HepG2 (cell line): ENCODE measurements around the gene GPS1. TPM values are rescaled to one million over a fixed set of nuclear protein-coding genes. Genes with fewer than 3 reads are reported as not detected.

ENCODE experiments used
- CTCF ChIP-seq: sonication (generic); formaldehyde crosslinking; IDR thresholded peaks from 2 replicates; pipeline ENCODE4 v1.5.0; 2020; ENCODE audit warnings: mild to moderate bottlenecking, missing genetic modification reagents, moderate library complexity
- DNMT1 ChIP-seq: sonication (generic); formaldehyde crosslinking; IDR thresholded peaks from 2 replicates; pipeline ENCODE4 v1.5.1; 2020; ENCODE audit warnings: mild to moderate bottlenecking, missing genetic modification reagents
- FOXJ3 ChIP-seq: sonication (generic); formaldehyde crosslinking; IDR thresholded peaks from 2 replicates; pipeline ENCODE4 v1.4.0; 2020; ENCODE audit warnings: missing genetic modification reagents, mild to moderate bottlenecking, borderline replicate concordance
- HES4 ChIP-seq: sonication (generic); formaldehyde crosslinking; IDR thresholded peaks from 2 replicates; pipeline ENCODE4 v1.9.0; 2021; ENCODE audit warnings: mild to moderate bottlenecking, missing genetic modification reagents, borderline replicate concordance
- KDM3A ChIP-seq: IDR thresholded peaks from 2 replicates; pipeline ENCODE4 v1.6.1; 2018; ENCODE audit warnings: low read depth, missing compliant biosample characterization
- MIER3 ChIP-seq: IDR thresholded peaks from 2 replicates; pipeline ENCODE4 v1.6.1; 2016; ENCODE audit warnings: missing compliant biosample characterization, borderline replicate concordance
- MTERF4 ChIP-seq: sonication (generic); formaldehyde crosslinking; IDR thresholded peaks from 2 replicates; pipeline ENCODE4 v1.8.0; 2023; ENCODE audit warnings: mild to moderate bottlenecking, missing genetic modification reagents
- PCBP1 ChIP-seq: fragments of 200-400 bp; formaldehyde crosslinking; IDR thresholded peaks from 2 replicates; pipeline ENCODE4 v1.6.1; 2017; ENCODE audit warnings: mild to moderate bottlenecking, low read depth, low read length, borderline replicate concordance
- POLR2G ChIP-seq: fragments of 200-400 bp; formaldehyde crosslinking; IDR thresholded peaks from 2 replicates; pipeline ENCODE4 v1.6.1; 2018; ENCODE audit warnings: mild to moderate bottlenecking, low read depth, low read length, moderate library complexity
- PREB ChIP-seq: sonication (generic); formaldehyde crosslinking; IDR thresholded peaks from 2 replicates; pipeline ENCODE4 v1.4.0; 2020; ENCODE audit warnings: missing genetic modification reagents
- PRMT3 ChIP-seq: sonication (generic); formaldehyde crosslinking; IDR thresholded peaks from 2 replicates; pipeline ENCODE4 v1.8.1; 2022; ENCODE audit warnings: low read depth, mild to moderate bottlenecking, moderate library complexity, missing genetic modification reagents, borderline replicate concordance
- PTBP1 ChIP-seq: fragments of 200-400 bp; formaldehyde crosslinking; IDR thresholded peaks from 2 replicates; pipeline ENCODE4 v1.6.1; 2018; ENCODE audit warnings: low read length, low read depth; ENCODE audit not compliant: poor library complexity, severe bottlenecking
- RBM39 ChIP-seq: fragments of 200-400 bp; formaldehyde crosslinking; IDR thresholded peaks from one replicate; pipeline ENCODE4 v1.6.1; 2018; ENCODE audit warnings: antibody characterized with exemption, mild to moderate bottlenecking, low read depth, low read length; ENCODE audit not compliant: poor library complexity, severe bottlenecking
- RXRA ChIP-seq: sonication (generic); formaldehyde crosslinking; IDR thresholded peaks from 2 replicates; pipeline ENCODE4 v1.5.1; 2020; ENCODE audit warnings: missing genetic modification reagents
- SNAPC5 ChIP-seq: sonication (generic); formaldehyde crosslinking; IDR thresholded peaks from 2 replicates; pipeline ENCODE4 v1.8.1; 2023; ENCODE audit warnings: mild to moderate bottlenecking, missing genetic modification reagents, borderline replicate concordance
- STAG1 ChIP-seq: sonication (generic); formaldehyde crosslinking; IDR thresholded peaks from 2 replicates; pipeline ENCODE4 v1.4.0; 2020; ENCODE audit warnings: missing genetic modification reagents
- ZEB1 ChIP-seq: IDR thresholded peaks from 2 replicates; pipeline ENCODE4 v1.6.1; 2012; ENCODE audit warnings: mild to moderate bottlenecking, low read depth, inconsistent platforms; ENCODE audit not compliant: insufficient replicate concordance
- ZFP41 ChIP-seq: sonication (generic); formaldehyde crosslinking; IDR thresholded peaks from 2 replicates; pipeline ENCODE4 v1.4.0; 2020; ENCODE audit warnings: mild to moderate bottlenecking, missing genetic modification reagents, borderline replicate concordance
- ZFYVE20 ChIP-seq: sonication (generic); formaldehyde crosslinking; IDR thresholded peaks from 2 replicates; pipeline ENCODE4 v1.8.0; 2023; ENCODE audit warnings: low read depth, mild to moderate bottlenecking, moderate library complexity, missing genetic modification reagents, borderline replicate concordance
- ZMYM2 ChIP-seq: sonication (generic); formaldehyde crosslinking; IDR thresholded peaks from 2 replicates; pipeline ENCODE4 v1.8.0; 2022; ENCODE audit warnings: mild to moderate bottlenecking, missing genetic modification reagents
- ZNF280B ChIP-seq: sonication (generic); formaldehyde crosslinking; IDR thresholded peaks from 2 replicates; pipeline ENCODE4 v1.5.0; 2020; ENCODE audit warnings: missing genetic modification reagents, mild to moderate bottlenecking, borderline replicate concordance
- ZNF33B ChIP-seq: sonication (generic); formaldehyde crosslinking; IDR thresholded peaks from 2 replicates; pipeline ENCODE4 v1.5.1; 2020; ENCODE audit warnings: mild to moderate bottlenecking, missing genetic modification reagents
- ZNF501 ChIP-seq: sonication (generic); formaldehyde crosslinking; IDR thresholded peaks from 2 replicates; pipeline ENCODE4 v1.5.1; 2020; ENCODE audit warnings: mild to moderate bottlenecking, moderate library complexity, missing genetic modification reagents
- polyA plus RNA-seq, 8 experiments: library from polyadenylated mRNA; depleted of rRNA in 3 of 8; stranded (reverse) in 7 of 8; unstranded in 1 of 8; fragments of >200 nt; fragmentation: Illumina TruSeq in 4 of 8; extraction: Trizol in 4 of 8; gene quantifications; 2 replicates each; pipeline versions ENCODE4 v1.2.1 to v1.2.3, GENCODE V29; 2011 to 2016; ENCODE audit warnings: low read depth in 4 of 8, missing spikeins in 1 of 8, mixed read lengths in 1 of 8; ENCODE audit not compliant: insufficient read depth in 1 of 8
- total RNA-seq, 5 experiments: library from RNA; depleted of rRNA; stranded (reverse); fragments of >200 nt; fragmentation: Illumina TruSeq; extraction: Trizol; gene quantifications; 2 replicates each; pipeline ENCODE4 v1.2.3, GENCODE V29; 2016; ENCODE audit warnings: low read depth in 1 of 5

Gene GPS1
- total and polyA plus RNA-seq, 2 of the 13 experiments (the other 11 are each of a cell fraction or from before 2014, with no cell fraction given): 124 to 128 TPM

- TF ChIP-seq PTBP1 (no peak), CTCF (CRISPR knock-in tag) (0 out of 2 replicates have a peak, but pooled peaks have one; percentile 2), RBM39 (peak; percentile 14), ZNF501 (CRISPR knock-in tag) (peak; percentile 34; the same call in 1 of the 2 replicates), HES4 (CRISPR knock-in tag) (0 out of 2 replicates have a peak, but pooled peaks have one; percentile 84), ZNF280B (CRISPR knock-in tag) (0 out of 2 replicates have a peak, but pooled peaks have one; percentile 27), PREB (CRISPR knock-in tag) (no peak), PRMT3 (CRISPR knock-in tag) (no peak), MIER3 (CRISPR knock-in tag) (no peak), ZFP41 (CRISPR knock-in tag) (no peak), PCBP1 (0 out of 2 replicates have a peak, but pooled peaks have one; percentile 41), FOXJ3 (CRISPR knock-in tag) (no peak), STAG1 (no peak), ZFYVE20 (CRISPR knock-in tag) (no peak), RXRA (CRISPR knock-in tag) (peak; percentile 17; the same call in 1 of the 2 replicates), ZNF33B (CRISPR knock-in tag) (no peak), DNMT1 (CRISPR knock-in tag) (0 out of 2 replicates have a peak, but pooled peaks have one; percentile 42), ZMYM2 (no peak), POLR2G (0 out of 2 replicates have a peak, but pooled peaks have one; percentile 31), KDM3A (CRISPR knock-in tag) (0 out of 2 replicates have a peak, but pooled peaks have one; percentile 18), MTERF4 (CRISPR knock-in tag) (no peak), ZEB1 (no peak), SNAPC5 (CRISPR knock-in tag) (no peak)
These were observed 41.5 kb downstream of the GPS1 start (continued) for GRCh38 chr17:82092995-82093751.
